Femur (tissue), 1 donor: ENCODE results near the gene PDE6B.
"Not testable (repeated sequence)": the region's sequence is repeated elsewhere in the genome, so short reads cannot be mapped to it uniquely, and the experiment has no call there.

Experiments used
- DNase-seq: peaks from one replicate; pipeline ENCODE4 v3.0.0-alpha.2; 2017

The PDE6B gene

DNA sequence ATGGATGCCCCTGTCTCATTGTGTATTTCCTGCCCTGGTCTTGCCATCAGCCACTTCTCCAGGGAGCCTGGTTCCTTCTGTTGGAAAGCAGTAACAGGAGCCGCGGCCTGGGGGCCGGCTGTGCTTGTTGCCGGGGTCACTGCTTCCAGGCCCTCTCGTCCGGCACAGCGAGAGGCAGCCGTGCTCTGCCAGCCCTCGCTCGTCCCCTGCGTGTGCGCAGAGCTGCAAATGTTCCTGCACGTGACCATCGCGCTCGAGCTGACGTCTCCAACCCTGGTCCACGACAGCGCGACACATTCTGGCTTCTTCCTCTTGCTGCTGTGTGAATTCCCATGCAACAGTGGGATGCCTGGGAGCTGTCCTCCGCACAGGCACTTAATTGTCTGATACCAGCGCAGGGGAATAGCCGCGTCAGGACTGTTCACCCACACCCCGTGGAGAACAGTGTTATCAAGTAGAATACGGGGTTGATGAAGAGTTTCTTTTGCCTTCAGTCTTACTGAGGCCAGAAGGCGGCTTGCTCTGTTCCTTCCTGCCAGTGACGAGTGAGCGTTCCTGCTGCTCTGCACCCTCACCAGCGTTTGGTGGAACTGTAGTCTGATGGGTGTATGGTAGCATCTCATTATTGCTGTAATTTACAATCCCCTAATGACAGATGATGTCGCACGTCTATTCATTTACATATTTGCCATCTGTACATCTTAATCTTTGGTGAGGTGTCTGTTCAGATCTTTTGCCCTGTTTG, 12.3 kb downstream of the PDE6B start:
- DNase-seq: peak; percentile 13

DNA sequence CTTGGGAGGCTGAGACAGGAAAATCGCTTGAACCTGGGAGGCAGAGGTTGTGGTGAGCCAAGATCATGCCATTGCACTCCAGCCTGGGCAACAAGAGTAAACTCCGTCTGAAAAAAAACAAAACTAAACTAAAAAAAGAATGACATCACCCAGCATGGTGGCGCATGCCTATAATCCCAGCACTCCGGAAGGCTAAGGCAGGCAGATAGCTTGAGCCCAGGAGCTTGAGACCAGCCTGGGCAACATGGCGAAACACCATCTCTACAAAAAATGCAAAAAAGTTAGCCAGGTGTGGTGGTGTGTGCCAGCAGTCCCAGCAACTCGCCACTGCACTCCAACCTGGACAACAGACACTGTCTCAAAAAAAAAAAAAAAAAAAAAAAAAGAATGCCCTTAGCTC, 17.0 kb downstream of the PDE6B start:
- DNase-seq: not testable (repeated sequence)

DNA sequence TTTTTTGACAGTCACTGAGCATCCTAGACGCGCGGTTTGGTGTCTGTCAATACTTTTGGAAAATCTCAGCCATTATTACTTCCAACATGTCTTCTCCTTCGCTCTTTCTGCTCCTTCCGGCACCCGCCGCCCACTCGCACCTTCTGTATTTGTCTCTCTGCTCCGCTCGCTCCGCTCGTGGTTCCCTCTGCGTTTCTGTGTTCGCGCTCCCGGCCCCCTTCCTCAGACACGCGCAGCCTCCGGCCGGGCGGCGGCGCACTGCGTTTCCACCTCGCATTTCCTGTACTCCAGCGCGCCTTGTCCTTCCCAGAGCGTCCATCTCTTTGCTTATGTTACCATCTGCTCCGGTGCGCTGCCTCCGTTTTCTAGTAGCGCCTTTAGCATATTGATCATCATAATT, 21.1 kb downstream of the PDE6B start:
- DNase-seq: no peak

DNA sequence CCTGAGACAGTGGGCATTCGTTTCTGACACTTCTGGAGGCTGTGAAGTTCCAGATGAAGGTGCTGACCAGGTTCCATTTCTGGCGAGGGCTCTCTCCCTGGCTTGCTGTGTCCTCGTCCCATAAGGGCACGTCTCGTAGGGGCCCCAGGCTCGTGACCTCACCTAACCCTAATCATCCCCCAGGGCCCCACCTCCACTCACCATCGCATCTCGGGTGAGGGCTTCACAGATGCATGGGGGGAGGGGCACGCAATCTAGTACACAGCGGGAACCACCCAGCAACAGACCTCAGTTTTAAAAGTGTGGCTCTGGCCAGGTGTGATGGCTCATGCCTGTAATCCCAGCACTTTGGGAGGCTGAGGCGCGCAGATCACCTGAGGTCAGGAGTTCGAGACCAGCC, 22.1 kb downstream of the PDE6B start:
- no peak for DNase-seq

DNA sequence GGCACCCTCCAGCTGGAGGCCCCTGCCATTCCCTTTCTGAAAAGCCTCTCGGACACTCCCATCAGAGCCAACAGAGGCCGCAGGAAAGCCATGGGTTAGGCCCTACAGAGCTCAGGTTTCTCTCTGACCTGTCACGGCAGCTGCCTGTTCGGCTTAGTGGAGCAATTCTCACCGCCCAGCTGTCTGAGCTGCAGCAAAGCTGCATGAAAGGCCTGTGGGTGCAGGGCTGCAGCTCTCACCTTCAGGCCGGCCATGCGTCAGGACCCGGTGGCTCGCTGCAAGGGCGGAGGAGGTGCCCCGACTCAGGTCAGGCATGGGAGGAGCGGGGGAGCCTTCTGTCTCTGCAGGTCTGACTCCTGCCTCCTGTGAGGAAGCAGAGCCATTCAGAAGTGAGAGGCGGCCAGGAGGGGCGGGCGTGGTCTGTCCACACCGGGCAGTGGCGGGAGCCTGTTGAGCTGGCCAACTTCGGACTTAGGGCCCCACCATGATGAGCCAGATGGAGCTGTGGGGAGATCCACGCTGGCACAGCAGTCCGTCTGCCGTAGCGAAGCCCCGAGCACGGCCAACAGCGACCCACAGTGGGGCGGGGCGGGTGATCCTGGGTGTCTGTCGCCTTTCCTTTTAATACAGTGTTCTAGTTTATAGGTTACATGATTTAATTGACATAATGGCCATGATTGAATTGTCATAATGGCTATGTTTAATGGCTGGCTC, 23.4 kb downstream of the PDE6B start:
- no peak for DNase-seq

DNA sequence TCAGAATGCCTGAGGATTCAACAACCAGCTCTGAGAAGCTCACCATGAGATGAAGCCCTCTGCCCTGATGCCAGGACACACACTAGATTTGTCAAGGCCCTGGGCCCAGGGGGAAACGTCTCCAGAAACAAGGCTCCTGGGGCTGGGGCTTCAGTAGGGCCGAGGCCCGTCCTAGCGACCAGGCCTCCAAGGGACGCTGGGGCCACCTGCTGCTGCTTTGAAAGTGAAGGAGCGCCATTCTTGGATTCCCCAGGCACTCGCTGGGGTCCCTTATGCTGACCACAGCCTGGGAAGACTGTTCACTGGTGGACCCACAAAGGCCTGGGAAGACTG, 23.9 kb downstream of the PDE6B start:
- peak; percentile 7 for DNase-seq

DNA sequence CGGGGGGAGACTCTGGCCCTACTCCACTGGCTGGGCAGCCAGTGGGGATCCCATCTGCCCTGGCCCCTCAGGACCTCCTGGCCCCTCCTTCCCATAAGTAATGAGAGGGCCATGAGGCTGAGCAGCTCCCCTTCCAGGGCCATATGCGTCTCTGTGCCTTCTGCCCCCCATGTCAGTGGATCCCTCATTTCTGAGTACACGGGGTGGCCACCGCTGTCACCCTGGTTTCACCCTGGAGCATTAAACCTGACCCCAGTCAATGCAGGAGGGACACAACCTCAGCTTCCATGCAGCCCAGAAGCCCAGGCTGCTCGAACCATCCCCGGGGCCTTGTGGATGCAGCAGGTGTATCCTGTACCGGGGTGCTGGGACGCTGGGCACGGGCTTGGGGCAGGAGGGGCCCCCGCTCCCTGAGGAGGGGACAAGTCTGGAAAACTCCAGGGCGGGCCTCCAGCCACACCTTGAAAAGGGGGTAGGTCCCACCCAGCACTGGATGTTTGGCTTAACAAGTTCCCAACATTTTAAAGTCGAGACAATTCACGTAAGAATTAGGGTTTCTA, 24.5 kb downstream of the PDE6B start:
- peak; percentile 5 for DNase-seq

DNA sequence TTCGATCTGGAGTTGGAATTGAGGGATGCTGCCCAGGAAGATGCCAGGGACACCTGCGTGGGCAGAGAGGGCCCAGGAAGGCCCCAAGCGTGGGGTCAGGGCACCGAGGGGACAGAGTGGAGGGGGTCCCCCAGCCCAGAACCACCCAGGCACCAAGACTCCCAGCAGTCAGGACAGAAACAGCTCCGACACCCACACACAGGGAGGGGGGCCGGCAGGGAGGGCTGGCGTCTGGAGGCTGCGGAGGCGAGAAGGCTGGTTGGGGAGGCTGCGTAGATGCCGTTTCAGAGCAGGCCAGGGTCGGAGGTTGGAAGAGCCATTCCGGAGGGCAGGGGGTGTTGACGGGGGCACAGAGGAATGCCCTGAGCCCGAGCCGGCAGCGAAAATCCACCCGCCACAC, 25.1 kb downstream of the PDE6B start:
- DNase-seq: peak; percentile 8

DNA sequence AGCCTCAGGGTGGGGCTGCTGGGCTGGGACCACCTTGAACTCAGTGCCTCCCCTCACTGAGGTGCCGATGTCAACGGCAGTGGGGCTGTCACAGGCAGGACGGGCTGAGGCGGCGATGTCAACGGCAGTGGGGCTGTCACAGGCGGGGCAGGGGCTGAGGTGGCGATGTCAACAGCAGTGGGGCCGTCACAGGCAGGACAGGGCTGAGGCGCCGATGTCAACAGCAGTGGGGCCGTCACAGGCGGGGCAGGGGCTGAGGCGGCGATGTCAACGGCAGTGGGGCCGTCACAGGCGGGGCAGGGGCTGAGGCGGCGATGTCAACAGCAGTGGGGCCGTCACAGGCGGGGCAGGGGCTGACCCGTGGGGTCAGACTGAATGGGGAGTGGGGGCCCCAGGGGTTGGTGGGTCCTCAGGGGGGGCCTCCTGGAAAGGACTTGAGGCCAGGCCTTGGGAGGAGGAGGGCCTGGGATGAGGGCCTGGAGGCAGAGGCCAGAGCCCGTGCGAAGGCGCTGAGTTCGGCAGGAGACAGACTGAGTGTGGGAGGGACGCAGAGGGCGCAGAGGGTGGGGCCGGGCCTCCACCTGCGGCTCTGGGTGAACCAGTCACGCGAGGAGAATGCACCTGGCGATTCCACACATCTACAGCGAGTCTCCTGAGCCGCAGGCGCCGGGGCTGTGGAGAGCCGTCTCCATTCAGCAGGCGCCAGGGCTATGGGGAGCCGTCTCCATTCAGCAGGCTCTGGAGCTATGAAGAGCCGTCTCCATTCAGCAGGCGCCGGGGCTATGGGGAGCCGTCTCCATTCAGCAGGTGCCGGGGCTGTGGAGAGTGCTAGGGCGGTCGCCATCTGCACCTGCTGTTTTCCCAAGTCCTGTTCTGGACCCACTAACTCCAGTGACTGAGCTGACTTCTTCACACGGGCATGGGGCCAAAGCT, 25.8 kb downstream of the PDE6B start:
- DNase-seq: peak; percentile 27

DNA sequence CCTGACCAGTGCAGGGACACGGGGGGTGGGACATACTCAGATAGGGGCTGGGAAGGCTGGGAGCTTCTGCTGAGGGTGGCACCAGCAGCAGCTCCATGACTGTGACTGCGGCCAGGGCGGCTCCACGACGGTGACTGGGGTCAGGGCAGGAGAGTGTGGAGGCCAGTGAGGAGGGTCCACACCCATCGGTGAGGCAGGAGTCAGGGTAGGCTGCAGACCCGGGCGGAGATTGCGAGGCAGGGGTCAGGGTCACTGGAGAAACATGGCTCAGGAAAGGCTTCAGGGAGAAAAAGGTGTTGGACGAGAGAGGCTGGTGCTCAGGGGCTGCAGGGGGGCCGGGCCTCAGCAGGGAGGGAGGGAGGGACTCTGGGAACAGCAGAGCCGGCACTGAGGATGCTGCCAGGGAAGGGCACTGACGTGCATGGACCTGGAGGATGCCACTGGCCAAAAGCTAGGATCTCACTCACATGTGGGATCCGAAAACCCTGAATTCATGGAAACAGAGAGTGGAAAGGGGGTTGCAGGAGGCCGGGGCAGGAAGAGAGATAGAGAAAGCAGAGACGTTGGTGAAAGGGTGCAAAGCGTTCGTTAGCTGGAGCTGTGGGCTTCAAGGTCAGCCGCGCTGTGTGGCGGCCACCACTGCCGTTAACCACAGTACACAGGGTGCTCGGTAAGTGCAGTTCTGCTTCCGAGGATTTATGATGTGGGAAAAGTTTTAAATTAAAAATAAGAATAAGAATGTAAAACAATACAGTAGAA, 26.7 kb downstream of the PDE6B start:
- DNase-seq: no peak

DNA sequence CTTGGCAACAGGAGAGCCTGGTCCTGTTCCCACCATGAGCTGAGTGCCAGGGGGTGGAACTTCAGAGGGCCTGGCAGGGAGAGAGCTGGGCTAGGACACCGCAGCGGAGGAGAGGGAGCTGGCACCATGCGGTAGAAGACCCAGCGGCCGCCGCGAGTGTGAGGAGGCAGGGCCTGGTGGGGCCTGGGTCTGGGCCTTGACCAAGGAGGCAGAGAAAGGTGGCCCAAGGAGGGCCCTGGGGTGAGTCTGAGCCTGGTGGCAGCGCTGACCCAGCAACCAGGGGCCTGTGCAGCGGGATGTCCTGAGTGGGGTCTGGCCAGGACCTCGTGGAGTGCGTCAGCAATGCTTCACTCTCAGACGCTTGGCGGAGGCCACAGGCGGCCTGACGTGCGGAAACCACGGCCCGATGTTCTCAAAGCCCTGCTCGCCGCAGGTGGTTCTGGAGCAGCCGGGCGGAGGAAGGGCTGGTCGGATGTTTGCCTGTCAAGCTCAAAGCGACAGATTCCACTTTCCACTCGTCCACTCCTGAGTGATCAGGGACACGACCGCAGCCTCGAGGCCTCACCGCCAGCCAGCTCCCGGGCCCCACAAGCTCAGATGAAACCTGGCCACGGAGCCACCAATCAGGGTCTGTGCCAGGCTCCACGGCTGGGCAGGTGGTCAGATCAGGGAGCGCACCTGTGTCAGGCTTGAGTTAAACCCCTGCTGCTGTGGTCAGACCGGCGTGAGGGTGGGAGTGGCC, 27.9 kb downstream of the PDE6B start:
- DNase-seq: peak; percentile 9

DNA sequence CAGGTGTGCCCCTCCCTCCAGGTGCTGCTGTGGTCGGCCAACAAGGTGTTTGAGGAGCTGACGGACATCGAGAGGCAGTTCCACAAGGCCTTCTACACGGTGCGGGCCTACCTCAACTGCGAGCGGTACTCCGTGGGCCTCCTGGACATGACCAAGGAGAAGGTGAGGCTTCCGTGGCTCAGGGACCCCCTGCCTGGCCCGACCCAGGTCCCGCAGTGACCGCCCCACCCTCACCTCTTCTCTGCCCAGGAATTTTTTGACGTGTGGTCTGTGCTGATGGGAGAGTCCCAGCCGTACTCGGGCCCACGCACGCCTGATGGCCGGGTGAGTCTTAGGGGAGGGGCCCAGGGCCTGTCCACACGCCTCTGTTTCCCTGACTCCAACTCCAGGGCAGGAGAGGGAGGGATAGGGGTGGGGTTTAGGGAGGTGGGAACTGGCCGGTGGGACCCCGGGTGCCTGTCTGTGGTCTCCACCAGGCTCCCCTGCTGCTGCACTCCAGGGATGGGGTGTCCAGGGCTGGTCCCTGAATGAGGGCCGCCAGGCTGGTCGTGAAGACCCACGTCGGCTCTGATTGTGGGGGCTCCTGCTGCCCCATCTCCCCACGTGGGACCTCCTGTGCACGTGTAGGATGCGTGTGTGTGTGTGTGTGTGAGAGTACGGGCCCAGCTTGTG, 28.6 kb downstream of the PDE6B start:
- DNase-seq: peak; percentile 12

DNA sequence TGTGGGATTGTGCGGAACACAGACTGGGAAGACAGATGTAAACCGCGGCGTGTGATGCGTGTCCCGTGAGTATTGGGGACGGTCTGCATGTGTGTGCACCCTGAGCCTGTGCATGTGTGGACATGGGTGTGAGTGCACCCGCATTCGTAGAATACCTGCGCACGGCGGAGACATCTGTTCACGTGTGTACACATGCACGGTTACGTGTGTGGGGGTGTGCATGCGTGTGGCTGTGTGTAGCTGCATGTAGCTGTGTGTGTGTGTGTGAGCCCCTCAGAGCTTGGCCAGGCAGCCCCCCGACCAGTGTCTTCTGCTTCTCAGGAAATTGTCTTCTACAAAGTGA, 29.1 kb downstream of the PDE6B start:
- DNase-seq: peak; percentile 7

DNA sequence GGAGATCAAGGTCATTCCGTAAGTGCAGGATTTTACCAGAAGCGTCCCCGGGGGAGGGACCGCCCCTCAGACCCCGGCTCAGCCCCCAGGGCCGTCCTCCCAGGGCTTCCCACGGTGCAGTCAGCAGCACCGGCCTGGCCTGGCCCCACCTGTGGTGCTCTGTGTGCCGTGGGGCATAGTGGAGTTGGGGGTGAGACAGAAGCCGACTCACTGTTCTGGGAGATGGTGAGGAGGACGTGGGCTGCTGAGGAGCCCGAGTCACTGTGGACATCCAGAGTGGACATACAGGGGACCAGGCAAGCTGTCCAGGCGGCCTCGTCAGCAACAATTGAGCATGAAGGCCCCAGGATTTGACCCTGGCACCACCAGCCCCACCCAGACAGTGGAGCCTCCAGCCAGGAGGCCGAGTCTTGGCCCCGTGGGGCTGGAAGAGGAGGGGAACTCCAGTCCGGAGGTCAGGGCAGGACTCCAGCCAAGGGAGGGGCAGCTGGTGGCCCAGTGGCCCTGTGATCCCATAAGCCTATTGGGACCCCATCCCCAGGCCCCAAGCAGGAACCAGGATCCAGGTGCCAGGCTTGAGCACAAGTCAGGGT, 29.6 kb downstream of the PDE6B start:
- peak; percentile 15 for DNase-seq

DNA sequence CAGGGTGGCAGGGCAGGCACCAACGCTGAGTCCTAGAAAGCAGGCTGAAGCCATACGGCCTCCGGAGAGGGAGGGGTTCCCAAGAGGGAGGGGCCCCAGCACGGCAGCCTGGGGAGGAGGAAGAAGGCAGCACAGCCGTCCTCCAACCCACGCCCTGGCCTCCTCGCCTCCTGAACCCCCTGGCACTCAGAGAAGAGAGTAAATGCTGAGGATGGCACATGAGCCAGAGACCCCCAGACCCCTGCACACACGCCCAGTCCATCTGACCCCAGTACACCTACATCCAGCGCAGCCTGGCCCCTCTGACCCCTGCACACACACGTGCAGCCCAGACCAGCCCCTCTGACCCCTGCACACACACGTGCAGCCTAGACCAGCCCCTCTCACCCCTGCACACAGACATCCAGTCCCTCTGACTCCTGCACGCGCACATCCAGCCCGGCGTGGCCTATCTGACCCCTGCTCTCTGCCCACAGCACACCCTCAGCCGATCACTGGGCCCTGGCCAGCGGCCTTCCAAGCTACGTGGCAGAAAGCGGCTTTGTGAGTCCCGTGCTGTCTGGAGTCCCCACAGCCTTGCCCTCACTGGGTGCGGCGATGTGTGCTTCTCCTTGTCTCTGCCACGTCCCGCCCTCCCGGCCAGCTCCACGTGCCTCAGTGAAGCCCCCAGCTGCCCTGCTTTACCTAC, 30.2 kb downstream of the PDE6B start:
- peak; percentile 11 for DNase-seq

DNA sequence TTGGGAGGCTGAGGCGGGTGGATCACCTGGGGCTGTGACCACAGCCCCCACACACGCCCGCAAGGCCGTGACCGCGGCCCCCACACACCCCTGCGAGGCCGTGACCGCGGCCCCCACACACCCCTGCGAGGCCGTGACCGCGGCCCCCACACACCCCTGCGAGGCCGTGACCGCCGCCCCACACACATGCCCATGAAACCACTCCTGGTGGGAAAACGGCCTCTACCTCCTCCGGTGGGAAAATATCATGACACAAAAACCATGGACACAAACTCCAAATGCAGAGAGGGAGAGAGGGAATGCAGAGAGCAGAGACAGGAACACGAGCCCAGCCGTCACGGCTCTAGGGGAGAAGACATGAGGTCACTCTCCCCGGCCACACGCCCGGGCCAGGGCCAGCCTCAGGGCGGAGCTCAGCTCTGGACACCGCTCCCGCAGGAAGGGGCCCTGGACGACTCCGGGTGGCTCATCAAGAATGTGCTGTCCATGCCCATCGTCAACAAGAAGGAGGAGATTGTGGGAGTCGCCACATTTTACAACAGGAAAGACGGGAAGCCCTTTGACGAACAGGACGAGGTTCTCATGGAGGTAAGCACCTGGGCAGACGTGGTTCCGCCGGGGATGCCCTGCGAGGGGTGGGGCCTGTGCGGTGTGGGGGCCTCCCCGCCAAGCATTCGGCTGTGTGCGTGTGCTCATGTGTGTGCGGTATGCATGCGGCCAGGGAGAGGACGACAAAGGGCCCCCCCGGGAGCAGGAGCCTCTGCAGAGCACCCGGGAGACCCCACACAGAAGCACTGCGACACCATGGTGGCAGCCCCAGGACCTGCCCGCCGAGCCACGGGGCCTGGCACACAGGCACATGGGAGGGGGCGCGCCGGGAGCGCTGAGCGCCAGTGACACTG, 31.3 kb downstream of the PDE6B start:
- peak; percentile 33 for DNase-seq

DNA sequence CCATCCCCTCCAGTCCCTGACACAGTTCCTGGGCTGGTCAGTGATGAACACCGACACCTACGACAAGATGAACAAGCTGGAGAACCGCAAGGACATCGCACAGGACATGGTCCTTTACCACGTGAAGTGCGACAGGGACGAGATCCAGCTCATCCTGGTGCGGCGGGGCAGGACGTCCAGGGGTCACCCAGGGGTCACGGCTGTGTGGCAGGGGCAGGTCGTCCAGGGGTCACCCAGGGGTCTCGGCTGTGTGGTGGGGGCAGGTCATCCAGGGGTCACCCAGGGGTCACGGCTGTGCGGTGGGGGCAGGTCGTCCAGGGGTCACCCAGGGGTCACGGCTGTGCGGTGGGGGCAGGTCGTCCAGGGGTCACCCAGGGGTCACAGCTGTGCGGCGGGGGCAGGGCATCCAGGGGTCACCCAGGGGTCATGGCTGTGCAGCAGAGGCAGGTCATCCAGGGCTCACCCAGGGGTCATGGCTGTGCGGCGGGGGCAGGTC, 32.0 kb downstream of the PDE6B start:
- peak; percentile 26 for DNase-seq

DNA sequence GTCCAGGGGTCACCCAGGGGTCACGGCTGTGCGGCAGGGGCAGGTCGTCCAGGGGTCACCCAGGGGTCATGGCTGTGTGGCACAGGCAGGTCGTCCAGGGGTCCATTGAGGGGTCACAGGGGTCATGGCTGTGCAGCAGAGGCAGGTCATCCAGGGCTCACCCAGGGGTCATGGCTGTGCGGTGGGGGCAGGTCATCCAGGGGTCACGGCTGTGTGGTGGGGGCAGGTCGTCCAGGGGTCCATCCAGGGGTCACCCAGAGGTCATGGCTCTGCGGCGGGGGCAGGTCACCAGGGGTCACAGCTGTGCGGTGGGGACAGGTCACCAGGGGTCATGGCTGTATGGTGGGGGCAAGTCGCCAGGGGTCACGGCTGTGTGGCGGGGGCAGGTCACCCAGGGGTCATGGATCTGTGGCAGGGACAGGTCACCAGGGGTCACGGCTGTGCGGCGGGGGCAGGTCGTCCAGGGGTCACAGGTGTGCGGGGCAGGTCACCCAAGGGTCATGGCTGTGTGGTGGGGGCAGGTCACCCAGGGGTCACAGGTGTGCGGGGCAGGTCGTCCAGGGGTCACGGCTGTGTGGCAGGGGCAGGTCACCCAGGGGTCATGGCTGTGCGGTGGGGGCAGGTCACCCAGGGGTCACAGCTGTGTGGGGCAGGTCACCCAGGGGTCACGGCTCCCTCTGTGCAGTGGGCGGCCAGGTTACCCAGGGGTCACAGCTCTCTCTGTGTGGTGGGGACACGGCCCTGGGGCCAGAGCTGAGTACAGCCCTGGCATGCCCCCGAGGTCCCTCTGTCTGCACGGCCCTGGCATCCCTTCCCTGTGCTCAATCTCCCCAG, 32.7 kb downstream of the PDE6B start:
- peak; percentile 31 for DNase-seq
